Spleen (tissue), 7 donors: ENCODE measurements around the gene ASB13.

Source experiments
- CTCF ChIP-seq, 11 experiments: fragments of 200-600 bp in 7 of 11; fragments of 450-650 bp in 4 of 11; sonication (generic) in 4 of 11; IDR thresholded peaks in 8 of 11; conservative IDR thresholded peaks in 3 of 11; 1 replicate in 7 of 11; 2 replicates in 4 of 11; pipeline versions ENCODE4 v1.4.0 to v1.8.0; 2016 to 2021; ENCODE audit warnings: antibody characterized with exemption in 11 of 11, inconsistent platforms in 4 of 11, mild to moderate bottlenecking in 1 of 11
- POLR2A ChIP-seq, 3 donors: fragments of 450-650 bp; IDR thresholded peaks; one replicate each; pipeline ENCODE4 v1.5.1; 2017; ENCODE audit warnings: antibody characterized with exemption in 3 of 3, mild to moderate bottlenecking in 1 of 3
- donor health status: DM: no; HTN: no; CAD: no; lungs with moderate emphysema.
- donor health status: DM: no; HTN: no; CAD: no.
- donor health status: DM: no; HTN: no; CAD: no.

- no peak for TF ChIP-seq CTCF (IDR thresholded peaks at IDR 0.05 in 8 of 11, conservative IDR thresholded peaks at IDR 0.05 in 3 of 11)
- no peak for TF ChIP-seq POLR2A (IDR thresholded peaks at IDR 0.05)
These were observed 45.4 kb downstream of the ASB13 start for GRCh38 chr10:5620966-5621365.
